HG03025 (cell line): ENCODE results near the gene UCHL3.

ENCODE experiments used
- ATAC-seq: cut with Tn5 transposase; IDR thresholded peaks from one replicate; pipeline ENCODE4 v1.9.1; 2021; ENCODE audit warnings: mild to moderate bottlenecking, moderate library complexity; ENCODE audit not compliant: unreplicated experiment, low FRiP score

The UCHL3 gene

DNA sequence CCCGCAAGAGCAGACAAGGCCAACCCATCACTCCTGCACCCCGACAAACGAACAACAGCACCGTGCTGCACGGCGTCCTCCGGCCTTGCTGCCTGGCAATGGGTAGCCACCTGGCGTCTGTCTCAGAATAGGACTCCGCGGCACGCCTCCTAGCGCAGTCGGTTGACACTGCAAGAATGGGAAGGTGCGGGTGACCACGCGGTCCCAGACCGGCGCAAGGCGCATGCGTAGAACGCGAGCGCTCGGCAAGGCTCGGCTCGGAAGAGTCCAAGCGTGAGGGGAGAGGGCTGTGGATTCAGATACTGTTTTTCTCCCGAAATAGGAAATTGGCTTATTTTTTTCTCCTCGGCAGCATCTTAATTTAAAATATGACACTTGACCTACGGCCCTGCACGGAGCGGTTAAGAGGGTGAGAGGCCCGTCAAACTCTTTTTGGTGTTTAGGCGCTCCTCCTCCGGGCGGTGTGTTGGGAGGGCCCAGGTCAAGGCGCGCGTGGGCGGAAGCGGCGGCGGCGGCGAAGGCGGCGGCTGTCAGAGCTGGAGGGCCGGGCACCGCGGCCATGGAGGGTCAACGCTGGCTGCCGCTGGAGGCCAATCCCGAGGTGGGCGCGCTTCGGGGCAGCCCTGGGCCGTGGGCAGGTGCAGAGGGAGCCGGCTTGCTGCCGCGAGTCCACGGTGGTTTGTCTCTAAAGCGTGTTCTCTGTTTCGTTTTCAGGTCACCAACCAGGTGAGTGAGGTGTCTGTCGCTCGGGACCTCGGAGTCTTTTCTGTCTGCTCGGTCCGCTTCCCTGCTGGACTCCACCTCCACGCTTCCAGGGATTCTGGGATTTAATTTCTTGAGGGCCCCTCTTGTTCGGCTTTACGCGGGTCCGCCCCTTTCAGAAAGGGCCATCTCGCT lies at the start of gene UCHL3:
TSS of gene UCHL3 (plus strand) at position 530 of the 897 bp plus-strand sequence. CDS start at position 560, 30 bp downstream.
- ATAC-seq, result peak; percentile 98

DNA sequence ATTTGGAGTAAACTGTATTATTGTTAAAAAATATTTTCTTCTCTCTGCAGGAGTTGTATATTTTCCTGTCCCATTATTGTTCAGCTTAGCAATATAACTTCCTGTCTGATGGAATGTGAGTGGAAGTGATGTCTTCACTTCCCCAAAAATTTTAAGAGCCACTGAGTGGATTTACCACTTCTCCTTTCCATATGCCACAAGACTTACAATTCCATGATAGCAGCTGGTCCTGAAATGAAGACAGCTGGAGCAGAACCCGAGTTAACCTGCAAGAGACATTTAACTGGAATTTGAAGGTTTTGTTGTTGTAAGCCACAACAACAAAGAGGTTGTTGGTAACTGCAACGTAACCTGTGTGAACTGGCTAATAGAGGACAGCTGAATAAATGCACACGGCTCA lies 44.3 kb upstream of the UCHL3 start:
- ATAC-seq, result no peak

DNA sequence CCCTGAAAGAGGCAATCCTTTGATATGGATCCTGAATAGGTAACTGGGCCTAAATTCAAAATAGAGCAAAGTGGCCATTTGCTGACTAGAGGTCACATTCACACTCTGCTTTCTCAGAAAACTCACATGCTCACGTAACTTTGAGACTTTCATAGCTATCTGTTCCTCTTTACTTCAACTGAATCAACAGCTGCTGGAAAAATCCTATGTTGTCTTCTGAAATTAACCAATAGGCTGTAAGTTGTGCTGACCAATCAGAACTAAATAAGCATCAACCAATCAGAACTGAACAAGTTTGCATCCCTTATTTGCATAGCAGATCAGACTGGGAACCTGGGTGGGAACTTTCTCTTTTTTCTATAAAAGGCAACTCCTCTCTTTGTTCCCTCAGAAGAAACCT lies 43.6 kb upstream of the UCHL3 start:
- ATAC-seq, result no peak

DNA sequence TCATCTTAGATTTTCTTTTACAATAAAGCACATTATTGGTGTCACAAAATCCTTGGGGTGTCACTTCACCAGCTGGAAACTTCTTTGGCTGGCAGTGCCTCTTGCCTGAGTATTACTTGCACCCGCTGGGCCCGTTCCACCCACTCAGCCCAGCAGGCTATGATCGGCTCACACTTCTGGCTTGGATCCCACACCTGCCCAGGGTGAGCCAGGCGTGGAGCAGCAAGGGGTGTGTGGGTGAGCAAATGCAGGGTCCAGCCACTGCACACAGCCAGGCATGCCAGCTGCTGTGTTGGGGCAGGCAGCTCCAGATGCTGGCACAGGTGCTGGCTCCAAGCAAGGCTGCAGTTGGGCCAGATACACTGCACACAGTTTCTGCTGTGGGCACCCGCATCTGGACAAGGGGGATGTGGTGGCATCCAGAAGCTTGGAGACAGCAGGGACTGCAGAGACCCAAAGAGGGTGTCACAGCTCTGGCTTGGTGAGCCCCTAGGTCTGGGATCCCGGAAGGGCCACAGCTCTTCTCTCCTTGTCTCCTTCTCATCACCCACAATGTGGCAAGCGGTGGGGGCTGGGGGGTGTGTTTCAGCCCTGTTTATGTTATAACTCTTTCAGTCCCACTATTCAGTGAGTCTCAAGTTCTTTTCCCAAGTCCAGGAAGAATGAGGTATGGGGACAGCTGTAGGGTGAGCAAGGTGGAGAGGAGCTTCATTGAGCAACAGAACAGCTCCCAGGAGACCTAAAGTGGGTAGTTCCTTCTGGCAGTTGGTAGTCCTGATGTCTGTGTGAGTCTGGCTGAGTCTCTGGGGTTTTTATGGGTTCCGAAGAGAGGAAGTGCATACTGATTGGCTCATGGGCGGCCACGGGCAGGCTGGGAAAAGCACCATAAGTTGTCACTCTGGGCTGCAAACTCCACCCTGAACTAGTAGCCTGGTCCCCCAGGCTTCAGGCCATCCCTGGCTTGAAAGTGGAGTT lies 42.3 kb upstream of the UCHL3 start:
- no peak for ATAC-seq

DNA sequence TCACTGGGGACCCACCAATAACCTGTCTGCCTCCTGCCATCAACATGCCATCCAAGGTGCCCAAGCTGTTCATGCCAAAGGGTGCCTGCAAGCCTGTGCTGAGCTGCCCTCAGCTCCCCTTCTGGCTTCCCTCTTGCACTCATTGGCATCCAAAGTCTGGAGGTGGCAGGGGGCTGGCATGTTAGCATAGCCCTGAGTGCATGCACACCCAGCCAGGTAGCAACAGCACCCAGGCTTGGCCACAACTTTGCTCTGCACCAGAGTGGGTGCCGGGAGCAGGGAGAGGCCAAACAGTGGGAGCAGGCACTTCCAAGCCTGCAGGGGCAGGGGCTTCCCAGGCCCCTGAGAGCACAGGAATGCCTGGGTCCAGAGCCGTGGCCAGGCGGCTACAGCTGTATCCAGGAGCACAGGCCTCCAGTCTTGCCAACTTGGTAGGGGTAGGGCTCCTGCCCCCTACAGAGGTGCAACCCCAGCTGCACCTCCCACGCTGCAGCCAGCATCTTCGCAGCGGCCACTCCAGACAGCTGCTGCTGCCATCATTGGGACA lies 41.5 kb upstream of the UCHL3 start:
- no peak for ATAC-seq

DNA sequence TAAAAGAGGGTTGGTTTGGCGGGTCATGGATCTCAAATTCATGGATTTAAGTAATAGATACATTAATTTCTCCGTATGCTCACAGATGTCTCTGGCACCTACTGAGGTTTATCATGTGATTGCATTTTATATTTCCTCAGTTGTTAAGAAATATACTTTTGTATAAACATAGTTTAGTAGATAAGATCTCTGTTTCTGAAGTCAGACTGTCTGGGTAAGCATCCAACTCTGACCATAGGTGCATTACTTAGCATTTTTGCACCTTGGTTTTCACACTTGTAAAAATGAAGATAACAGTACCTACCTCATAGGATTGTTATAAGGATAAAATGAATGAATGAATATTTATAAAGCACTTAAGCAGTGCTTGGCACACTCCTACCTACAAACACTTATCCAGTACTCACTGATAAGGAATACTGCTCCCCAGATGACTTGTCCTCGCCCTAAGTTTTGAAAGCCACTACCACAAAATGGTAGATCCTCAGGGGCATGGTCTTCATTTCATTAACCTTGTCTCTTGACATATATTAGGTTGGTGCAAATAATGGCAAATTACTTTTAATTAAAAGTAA lies 38.5 kb upstream of the UCHL3 start:
- ATAC-seq, result no peak

DNA sequence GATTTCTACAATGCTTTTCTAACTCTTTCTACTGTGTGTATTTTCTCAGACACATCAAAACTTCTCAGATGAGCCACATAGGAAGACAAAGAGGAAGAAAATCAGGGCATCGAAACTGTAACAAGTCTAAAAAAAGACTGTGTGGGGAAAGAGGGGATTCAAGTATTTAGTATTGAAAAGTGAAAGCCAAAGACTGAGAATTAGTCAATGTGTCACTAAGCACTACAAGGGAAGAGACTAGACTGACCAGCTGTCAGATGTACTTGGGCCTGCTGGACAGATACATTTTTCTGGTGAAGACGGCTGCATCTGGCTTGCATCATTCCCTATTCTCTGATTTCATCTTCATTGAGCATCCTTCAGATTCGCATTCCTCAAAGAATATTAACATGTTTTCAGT lies 37.3 kb upstream of the UCHL3 start:
- peak; percentile 87 for ATAC-seq

DNA sequence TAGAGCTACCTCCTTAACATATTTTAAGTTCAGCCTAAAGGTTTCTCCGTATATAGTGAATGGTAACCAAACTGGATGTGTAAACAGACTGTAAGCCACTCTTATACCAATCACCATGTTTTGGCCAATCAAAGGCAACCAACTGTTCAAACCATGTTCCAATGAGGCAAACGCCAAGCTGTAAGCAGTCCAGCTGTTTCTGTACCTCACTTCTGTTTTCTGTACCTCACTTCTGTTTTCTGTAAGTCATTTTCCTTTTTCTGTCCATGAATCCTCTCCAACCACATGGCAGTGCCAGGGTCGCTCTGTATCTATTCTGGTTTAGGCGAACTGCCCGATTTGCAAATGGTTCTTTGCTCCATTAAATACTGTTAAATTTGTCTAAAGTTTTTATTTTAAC lies 36.3 kb upstream of the UCHL3 start:
- no peak for ATAC-seq

DNA sequence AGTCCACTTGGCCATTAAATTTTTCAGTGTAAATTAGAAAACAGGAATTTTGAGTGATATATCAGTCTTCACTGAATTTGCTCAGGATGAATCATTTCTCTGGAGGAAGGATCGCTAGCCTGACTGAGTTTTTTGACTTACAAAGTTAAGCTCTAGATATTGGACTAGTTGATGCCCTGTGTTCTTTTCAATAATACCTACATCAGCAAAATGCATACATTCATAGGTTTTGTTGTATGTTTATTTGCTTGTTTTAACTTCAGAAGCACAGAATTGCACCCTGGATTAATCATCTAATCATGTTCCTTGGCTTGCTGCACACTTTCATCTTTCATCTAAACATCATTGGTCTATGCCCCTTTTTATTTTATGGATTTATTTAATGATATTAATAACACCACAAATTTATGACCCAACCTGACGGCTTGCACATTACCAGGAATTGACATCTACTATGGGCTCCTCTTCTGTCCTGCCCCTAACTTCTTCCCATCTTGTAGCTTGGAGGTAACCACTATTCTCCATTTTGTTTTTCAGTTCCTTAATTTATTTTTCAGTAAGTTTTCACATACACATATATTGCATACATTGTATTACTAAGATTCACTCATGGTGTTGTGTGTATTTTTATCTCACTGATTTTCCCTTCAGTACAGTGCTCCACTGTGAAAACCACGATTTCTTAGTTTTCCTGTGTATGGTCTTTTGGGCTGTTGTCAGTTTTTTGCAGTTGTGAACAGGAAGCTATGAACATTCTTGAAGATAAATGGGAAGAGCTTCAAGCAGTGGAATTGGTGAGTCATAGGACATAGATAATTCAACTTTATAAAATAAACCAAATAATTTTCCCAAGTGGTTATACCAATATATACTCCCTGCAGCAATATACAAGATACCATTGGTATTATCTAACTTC lies 35.3 kb upstream of the UCHL3 start:
- no peak for ATAC-seq

DNA sequence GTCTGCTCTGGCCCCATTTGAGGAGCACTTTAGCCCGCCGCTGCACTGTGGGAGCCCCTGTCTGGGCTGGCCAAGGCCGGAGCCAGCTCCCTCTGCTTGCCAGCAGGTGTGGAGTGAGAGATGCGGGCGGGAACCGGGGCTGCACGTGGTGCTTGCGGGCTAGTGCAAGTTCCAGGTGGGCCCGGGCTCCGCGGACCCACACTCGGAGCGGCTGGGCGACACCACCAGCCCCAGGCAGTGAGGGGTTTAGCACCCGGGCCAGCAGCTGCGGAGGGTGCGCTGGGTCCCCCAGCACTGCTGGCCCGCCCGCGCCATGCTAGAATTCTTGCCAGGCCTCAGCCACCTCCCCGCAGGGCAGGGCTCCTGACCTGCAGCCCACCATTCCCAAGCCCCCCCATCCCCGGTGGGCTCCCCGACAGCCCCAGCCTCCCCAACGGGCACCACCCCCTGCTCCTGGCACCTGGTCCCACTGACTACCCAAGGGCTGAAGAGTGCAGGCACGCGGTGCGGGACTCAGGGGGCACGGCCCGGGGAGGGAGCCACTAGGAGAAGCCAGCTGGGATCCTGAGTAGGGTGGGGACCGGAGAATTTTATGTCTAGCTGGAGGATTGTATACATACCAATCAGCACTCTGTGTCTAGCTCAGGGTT lies 31.0 kb upstream of the UCHL3 start:
- no peak for ATAC-seq

DNA sequence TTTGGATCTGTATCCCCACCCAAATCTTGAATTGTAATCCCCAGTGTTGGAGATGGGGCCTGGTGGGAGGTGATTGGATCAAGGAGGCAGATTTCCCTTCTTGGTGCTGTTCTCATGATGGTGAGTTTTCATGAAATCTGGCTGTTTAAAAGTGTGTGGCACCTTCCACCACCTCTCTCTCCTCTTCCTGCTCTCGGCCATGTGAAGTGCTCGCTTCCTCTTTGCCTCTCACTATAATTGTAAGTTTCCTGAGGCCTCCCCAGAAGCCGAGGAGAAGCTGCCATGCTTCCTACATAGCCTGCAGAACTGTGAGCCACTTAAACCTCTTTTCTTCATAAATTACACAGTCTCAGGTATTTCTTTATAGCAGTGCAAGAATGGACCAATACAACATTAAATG lies 27.6 kb upstream of the UCHL3 start:
- ATAC-seq, result no peak

DNA sequence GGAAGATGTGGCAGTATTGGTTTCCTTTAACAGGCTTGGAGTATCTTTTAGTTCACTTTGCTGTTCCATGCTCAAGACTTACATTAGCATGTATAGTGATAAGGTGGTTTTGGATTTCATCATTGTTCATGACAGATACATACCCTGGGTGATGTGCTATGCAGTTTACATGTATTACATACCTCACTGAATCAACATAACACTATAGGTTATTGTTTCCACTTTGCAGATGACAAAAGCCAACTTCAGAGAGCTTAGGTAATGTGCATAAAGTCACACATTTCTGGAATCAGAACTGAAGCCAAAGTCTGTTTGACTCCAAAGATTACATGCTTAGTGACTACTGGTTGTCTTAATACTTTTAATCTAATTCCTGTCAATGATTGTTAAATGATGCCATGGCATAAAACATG lies 19.0 kb upstream of the UCHL3 start:
- no peak for ATAC-seq

DNA sequence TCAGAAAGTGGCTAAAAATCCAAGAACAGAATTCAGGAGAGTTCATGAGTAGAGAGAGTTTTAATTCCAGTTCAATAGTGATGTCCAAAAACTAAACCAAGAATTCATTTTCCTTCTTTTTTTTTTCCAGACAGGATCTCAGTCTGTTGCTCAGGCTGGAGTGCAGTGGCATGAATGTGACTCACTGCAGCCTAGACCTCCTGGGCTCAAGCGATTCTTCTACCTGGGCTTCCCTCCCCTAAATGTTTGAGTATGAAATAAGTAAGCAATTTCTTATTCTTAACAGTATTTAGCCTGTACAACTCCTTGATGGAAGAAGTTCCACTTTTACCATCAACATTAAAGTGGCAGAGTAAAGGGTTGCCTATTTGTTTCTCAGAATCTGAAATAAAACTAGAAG lies 15.7 kb upstream of the UCHL3 start:
- no peak for ATAC-seq

DNA sequence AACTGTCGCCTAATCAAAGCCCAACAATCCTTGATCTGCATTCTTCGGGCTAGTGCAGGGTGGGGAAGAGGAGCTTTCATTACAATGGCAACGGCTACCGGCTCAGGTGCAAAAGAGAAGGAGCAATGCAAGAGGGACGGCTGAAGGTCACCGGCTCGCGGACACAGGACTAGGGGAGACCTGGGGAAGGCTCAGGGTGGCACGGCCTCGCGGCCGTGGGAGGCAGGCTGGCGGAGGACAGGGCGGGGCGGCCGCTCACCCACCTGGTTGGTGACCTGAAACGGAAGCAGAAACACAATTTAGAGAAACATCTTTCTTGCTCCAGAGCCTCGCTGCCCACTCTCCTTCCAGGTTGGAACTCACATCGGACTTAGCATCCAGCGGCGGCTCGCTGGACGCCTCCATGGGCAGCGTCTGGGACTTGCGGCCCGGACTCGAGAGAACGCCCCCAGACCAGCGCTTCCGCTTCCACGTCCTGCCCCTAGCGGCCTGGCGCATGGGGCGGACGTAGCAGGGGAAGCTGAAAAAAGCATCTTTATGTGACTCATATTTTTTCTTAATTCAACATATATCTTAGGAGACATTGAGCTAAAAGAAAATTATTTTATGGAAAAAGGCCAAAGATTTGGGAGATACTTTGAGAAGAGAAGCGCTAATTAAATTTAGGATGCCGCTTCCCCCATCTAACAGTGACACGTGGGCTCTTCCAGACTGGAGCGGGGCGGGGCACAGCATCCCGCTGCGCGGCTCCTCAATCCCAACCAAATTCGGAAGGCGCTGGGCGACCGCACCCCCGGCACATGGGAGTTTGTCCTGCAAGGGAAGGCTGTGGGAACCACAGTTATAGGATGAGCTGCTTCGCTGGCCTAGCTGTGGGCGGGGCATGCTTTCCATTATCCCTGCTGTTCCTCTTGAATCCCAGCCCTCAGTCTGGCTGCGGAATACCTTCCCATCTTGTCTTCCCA lies 11.9 kb upstream of the UCHL3 start, which contains the start of gene COMMD6:
TSS of gene COMMD6 (minus strand) at position 441 of the 965 bp plus-strand sequence. CDS start at position 405, 36 bp downstream.
- ATAC-seq, result peak; percentile 97

DNA sequence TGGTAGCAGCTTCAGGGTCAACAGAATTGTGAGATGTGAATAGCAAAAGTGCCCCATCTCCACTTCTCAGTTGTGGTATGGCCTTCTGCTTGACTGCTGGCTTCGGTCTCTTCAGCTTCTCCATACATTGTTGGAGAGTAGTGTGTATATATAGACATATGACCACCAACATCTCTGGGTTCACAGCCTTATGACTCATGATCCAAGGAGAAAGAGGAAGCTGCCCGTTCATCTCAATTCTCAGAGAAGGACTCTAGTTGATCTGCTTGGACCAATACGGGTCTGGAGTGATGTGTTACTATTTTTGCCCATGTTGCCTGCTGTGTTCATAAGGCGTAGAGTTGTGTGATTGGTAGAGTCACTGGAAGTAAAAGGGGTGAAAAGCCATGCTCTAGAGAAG lies 8.3 kb upstream of the UCHL3 start:
- no peak for ATAC-seq

DNA sequence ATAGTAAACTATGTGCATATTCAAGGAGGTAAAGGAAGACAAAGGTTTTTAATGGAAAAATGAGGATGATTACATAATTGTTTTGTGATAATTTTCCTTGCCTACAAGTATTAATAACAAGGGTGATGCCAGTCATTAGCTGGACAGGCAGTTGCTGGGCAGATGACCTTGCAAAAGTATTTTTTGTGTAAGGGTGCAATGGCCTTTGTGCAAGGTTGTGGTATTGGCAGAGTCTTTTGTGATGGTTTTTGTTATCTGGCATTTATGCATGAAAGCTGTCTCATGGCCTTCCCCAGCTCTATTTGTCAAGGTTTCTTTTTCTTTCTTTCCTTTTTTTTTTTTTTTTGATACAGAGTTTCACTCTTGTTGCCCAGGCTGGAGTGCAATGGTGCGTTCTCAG lies 7.6 kb upstream of the UCHL3 start:
- ATAC-seq, result no peak

DNA sequence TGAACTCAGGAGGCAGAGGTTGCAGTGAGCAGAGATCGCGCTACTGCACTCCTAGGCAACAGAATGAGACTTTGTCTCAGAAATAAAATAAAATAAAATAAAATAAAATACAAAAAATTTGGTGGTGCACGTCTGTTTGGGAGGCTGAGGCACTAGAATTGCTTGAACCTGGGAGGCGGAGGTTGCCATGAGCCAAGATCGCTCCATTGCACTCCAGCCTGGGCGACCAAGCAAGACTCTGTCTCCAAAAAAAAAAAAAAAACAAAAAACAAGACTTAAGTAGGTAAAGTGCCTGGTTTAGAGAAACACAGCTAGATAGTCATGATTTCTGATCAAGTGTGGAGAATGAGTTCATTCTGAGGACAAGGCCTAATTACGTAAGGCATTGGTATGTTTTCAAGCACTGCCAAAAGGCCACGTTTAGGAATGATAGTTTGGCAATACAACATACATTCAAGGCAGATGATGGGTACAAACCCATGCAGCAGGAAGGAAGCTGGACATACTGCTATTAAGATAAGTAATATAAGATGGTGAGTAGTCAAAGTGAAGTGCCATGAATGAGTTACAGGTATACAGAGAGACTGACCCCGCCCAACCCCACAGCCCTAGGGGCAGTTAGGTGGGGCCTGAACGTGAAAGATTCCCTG lies 4.8 kb upstream of the UCHL3 start:
- no peak for ATAC-seq
